HL-60 (cell line): Measurements from ENCODE around the gene CHRNB1.

Experiments used
- DNase-seq, 2 experiments: peaks; one replicate each; pipeline ENCODE4 v3.0.0-alpha.2; 2010 to 2020; ENCODE audit warnings: low read depth in 1 of 2, low spot score in 1 of 2
- H3K27ac ChIP-seq: fragments of 250-450 bp; sonication (Bioruptor Pico); replicated peaks from 2 replicates; pipeline ENCODE4 v1.5.1; 2020; ENCODE audit warnings: mild to moderate bottlenecking, moderate library complexity
- H3K27me3 ChIP-seq: fragments of 250-450 bp; sonication (Bioruptor Pico); 2 replicates; pipeline ENCODE4 v1.5.1; 2021; ENCODE audit warnings: mild to moderate bottlenecking, moderate library complexity; ENCODE audit not compliant: insufficient read depth, poor library complexity, severe bottlenecking
- H3K4me3 ChIP-seq: replicated peaks from 2 replicates; pipeline ENCODE4 v1.5.1; 2011; ENCODE audit warnings: mild to moderate bottlenecking, control low read depth, low read length; ENCODE audit not compliant: insufficient read depth
- GABPA ChIP-seq: IDR thresholded peaks from 2 replicates; pipeline ENCODE4 v1.6.1; 2012; ENCODE audit warnings: low read depth
- POLR2AphosphoS5 ChIP-seq: IDR thresholded peaks from 2 replicates; pipeline ENCODE4 v1.6.1; 2012; ENCODE audit warnings: low read depth
- SPI1 ChIP-seq: IDR thresholded peaks from 2 replicates; pipeline ENCODE4 v1.6.1; 2012; ENCODE audit warnings: low read depth, mild to moderate bottlenecking, borderline replicate concordance
- TF ChIP-seq, protein P1 (sequence below): IDR thresholded peaks from one replicate; pipeline ENCODE4 v1.5.1; 2011; ENCODE audit warnings: low read length, control low read depth, inconsistent platforms; ENCODE audit not compliant: insufficient read depth
- TF ChIP-seq, protein P2 (sequence below): IDR thresholded peaks from 2 replicates; pipeline ENCODE4 v1.6.1; 2012; ENCODE audit warnings: low read depth; ENCODE audit not compliant: insufficient replicate concordance

The CHRNB1 gene

DNA sequence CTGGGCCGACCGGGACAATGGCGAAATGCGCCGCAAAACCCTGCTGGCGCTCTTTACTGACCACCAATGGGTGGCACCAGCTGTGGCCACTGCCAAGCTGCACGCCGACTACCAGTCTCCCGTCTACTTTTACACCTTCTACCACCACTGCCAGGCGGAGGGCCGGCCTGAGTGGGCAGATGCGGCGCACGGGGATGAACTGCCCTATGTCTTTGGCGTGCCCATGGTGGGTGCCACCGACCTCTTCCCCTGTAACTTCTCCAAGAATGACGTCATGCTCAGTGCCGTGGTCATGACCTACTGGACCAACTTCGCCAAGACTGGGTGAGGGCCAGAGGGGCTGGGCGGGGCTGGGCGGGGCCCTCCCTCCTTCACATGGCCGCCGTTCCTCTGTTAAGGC lies 29.1 kb upstream of the CHRNB1 start:
- no peaks in the 10 kb centered on the region for H3K27me3 ChIP-seq
- TF ChIP-seq SPI1: no peak
- TF ChIP-seq, protein P1, sequence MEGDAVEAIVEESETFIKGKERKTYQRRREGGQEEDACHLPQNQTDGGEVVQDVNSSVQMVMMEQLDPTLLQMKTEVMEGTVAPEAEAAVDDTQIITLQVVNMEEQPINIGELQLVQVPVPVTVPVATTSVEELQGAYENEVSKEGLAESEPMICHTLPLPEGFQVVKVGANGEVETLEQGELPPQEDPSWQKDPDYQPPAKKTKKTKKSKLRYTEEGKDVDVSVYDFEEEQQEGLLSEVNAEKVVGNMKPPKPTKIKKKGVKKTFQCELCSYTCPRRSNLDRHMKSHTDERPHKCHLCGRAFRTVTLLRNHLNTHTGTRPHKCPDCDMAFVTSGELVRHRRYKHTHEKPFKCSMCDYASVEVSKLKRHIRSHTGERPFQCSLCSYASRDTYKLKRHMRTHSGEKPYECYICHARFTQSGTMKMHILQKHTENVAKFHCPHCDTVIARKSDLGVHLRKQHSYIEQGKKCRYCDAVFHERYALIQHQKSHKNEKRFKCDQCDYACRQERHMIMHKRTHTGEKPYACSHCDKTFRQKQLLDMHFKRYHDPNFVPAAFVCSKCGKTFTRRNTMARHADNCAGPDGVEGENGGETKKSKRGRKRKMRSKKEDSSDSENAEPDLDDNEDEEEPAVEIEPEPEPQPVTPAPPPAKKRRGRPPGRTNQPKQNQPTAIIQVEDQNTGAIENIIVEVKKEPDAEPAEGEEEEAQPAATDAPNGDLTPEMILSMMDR: no peak
- no peak for TF ChIP-seq POLR2AphosphoS5
- TF ChIP-seq, protein P2, sequence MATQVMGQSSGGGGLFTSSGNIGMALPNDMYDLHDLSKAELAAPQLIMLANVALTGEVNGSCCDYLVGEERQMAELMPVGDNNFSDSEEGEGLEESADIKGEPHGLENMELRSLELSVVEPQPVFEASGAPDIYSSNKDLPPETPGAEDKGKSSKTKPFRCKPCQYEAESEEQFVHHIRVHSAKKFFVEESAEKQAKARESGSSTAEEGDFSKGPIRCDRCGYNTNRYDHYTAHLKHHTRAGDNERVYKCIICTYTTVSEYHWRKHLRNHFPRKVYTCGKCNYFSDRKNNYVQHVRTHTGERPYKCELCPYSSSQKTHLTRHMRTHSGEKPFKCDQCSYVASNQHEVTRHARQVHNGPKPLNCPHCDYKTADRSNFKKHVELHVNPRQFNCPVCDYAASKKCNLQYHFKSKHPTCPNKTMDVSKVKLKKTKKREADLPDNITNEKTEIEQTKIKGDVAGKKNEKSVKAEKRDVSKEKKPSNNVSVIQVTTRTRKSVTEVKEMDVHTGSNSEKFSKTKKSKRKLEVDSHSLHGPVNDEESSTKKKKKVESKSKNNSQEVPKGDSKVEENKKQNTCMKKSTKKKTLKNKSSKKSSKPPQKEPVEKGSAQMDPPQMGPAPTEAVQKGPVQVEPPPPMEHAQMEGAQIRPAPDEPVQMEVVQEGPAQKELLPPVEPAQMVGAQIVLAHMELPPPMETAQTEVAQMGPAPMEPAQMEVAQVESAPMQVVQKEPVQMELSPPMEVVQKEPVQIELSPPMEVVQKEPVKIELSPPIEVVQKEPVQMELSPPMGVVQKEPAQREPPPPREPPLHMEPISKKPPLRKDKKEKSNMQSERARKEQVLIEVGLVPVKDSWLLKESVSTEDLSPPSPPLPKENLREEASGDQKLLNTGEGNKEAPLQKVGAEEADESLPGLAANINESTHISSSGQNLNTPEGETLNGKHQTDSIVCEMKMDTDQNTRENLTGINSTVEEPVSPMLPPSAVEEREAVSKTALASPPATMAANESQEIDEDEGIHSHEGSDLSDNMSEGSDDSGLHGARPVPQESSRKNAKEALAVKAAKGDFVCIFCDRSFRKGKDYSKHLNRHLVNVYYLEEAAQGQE: no peak
- no peak for TF ChIP-seq GABPA
- H3K27ac ChIP-seq: no peak overlapping the region
- DNase-seq: no peak
- H3K4me3 ChIP-seq: no peak overlapping the region

DNA sequence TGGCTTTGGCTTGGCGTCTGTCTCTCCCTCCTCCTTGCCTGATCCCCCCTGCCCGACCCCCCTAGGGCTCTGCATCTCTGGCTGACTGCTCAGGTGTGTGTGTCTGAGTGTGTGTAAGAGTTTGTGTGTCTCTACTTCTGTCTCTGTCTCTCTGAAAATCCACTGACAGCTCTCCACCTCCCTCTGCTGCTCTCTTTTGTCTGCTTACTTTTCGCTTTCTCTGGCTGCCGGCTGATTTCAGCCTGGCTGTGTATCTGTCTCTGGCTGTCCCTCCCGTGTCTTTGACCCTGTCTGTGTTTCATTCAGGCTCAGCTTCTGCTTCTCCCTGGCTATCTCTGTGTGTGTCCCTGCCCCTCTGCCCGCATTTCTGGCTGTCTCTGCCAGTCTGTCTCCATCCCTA lies 28.5 kb upstream of the CHRNB1 start:
- no peak for DNase-seq
- H3K27me3 ChIP-seq: no peaks in the 10 kb centered on the region

DNA sequence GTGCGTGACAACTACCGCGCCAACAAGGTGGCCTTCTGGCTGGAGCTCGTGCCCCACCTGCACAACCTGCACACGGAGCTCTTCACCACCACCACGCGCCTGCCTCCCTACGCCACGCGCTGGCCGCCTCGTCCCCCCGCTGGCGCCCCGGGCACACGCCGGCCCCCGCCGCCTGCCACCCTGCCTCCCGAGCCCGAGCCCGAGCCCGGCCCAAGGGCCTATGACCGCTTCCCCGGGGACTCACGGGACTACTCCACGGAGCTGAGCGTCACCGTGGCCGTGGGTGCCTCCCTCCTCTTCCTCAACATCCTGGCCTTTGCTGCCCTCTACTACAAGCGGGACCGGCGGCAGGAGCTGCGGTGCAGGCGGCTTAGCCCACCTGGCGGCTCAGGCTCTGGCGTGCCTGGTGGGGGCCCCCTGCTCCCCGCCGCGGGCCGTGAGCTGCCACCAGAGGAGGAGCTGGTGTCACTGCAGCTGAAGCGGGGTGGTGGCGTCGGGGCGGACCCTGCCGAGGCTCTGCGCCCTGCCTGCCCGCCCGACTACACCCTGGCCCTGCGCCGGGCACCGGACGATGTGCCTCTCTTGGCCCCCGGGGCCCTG lies 27.7 kb upstream of the CHRNB1 start:
- no peaks in the 10 kb centered on the region for H3K27me3 ChIP-seq
- TF ChIP-seq POLR2AphosphoS5 (no peak), GABPA (no peak), SPI1 (no peak)
- TF ChIP-seq, protein P2: no peak
- TF ChIP-seq, protein P1: no peak
- no peak overlapping the region for H3K4me3 ChIP-seq
- DNase-seq: no peak
- H3K27ac ChIP-seq: no peak overlapping the region

More for the DNA sequence above, 28.5 kb upstream of the CHRNB1 start:
- TF ChIP-seq, protein P1: no peak
- TF ChIP-seq, protein P2: no peak
- TF ChIP-seq SPI1: no peak
- TF ChIP-seq GABPA: no peak
- TF ChIP-seq POLR2AphosphoS5: no peak
- Histone ChIP-seq H3K27ac (no peak overlapping the region), H3K4me3 (no peak overlapping the region)
